ENCODE measurements around the gene PRSS33. TPM values are rescaled to one million over a fixed set of nuclear protein-coding genes. Genes with fewer than 3 reads are reported as not detected.

The PRSS33 gene
- total and polyA plus RNA-seq, 8 donors = 0.13 to 0.75 (median 0.25) TPM; not detected in 2

GRCh38 chr16:2817340-2818271 is 30.2 kb upstream of the PRSS33 start:
- intact Hi-C loops (cut with DNase I) = no loop called here
- H3K36me3 ChIP-seq = no peaks in the 10 kb centered on the region
- no peak overlapping the region for H3K27ac ChIP-seq
- TF ChIP-seq CTCF (IDR thresholded peaks at IDR 0.05) = no peak
- H3K27me3 ChIP-seq = peaks cover 0 to 69% of the 10 kb centered on the region in 2 donors
- DNase-seq = peak in 1 of 4 donors; percentile 58
- no peaks in the 10 kb centered on the region for H3K9me3 ChIP-seq
- no peaks in the 10 kb centered on the region for H3K4me1 ChIP-seq
- ATAC-seq = no peak
- no peak overlapping the region for H3K4me3 ChIP-seq

GRCh38 chr16:2816751-2817339 is 29.5 kb upstream of the PRSS33 start, which contains the start of gene PRSS21:
PRSS21 (plus strand) TSS chr16:2817237; CDS start chr16:2817269, 32 bp downstream.
- no peaks in the 10 kb centered on the region for H3K4me1 ChIP-seq
- no peak within 1 kb of the TSS for H3K27ac ChIP-seq
- no peak for TF ChIP-seq CTCF (IDR thresholded peaks at IDR 0.05)
- intact Hi-C loops (cut with DNase I) = no loop called here
- H3K9me3 ChIP-seq = no peaks in the 10 kb centered on the region
- no peak within 1 kb of the TSS for H3K4me3 ChIP-seq
- ATAC-seq = peak; percentile 20
- no peaks in the 10 kb centered on the region for H3K36me3 ChIP-seq
- no peak for DNase-seq
- peaks cover 0 to 75% of the 10 kb centered on the region in 2 donors for H3K27me3 ChIP-seq

- intact Hi-C loops (cut with DNase I) = no loop called here
- DNase-seq = no peak
- H3K27me3 ChIP-seq = peaks cover 0 to 81% of the 10 kb centered on the region in 2 donors
- H3K27ac ChIP-seq = no peak overlapping the region
- no peak overlapping the region for H3K4me3 ChIP-seq
- H3K9me3 ChIP-seq = no peaks in the 10 kb centered on the region
- no peaks in the 10 kb centered on the region for H3K4me1 ChIP-seq
- TF ChIP-seq CTCF (IDR thresholded peaks at IDR 0.05) = no peak
- ATAC-seq = no peak
- no peaks in the 10 kb centered on the region for H3K36me3 ChIP-seq
Observed at GRCh38 chr16:2815299-2815771, 28.0 kb upstream of the PRSS33 start.

GRCh38 chr16:2814551-2815298 is 27.4 kb upstream of the PRSS33 start:
- ATAC-seq = no peak

More at GRCh38 chr16:2814551-2815298, 27.4 kb upstream of the PRSS33 start:
- DNase-seq = no peak
- Histone ChIP-seq H3K9me3 (no peaks in the 10 kb centered on the region), H3K4me3 (no peak overlapping the region), H3K27ac (no peak overlapping the region), H3K27me3 (peaks cover 0 to 75% of the 10 kb centered on the region in 2 donors), H3K4me1 (no peaks in the 10 kb centered on the region), H3K36me3 (no peaks in the 10 kb centered on the region)
- no peak for TF ChIP-seq CTCF (IDR thresholded peaks at IDR 0.05)
- intact Hi-C loops (cut with DNase I) = no loop called here

Measured in left lung (tissue), 10 donors.